Osteocyte (in vitro differentiated cells): Measurements from ENCODE around the gene REC114. TPM values are rescaled to one million over a fixed set of nuclear protein-coding genes. Genes with fewer than 3 reads are reported as not detected.

Source experiments
- DNase-seq: peaks from one replicate; pipeline ENCODE4 v3.0.0; 2021; ENCODE audit warnings: mixed read lengths; ENCODE audit not compliant: unreplicated experiment; ENCODE audit errors: extremely low spot score
- H3K27ac Mint-ChIP-seq: one replicate; pipeline ENCODE4 v1.8.0; 2021; ENCODE audit warnings: mild to moderate bottlenecking, mixed read lengths; ENCODE audit not compliant: unreplicated experiment
- H3K27me3 Mint-ChIP-seq: one replicate; pipeline ENCODE4 v1.8.0; 2021; ENCODE audit warnings: mixed read lengths; ENCODE audit not compliant: unreplicated experiment
- H3K36me3 Mint-ChIP-seq: one replicate; pipeline ENCODE4 v1.8.0; 2021; ENCODE audit warnings: mixed read lengths; ENCODE audit not compliant: unreplicated experiment
- H3K4me1 Mint-ChIP-seq: one replicate; pipeline ENCODE4 v1.8.0; 2021; ENCODE audit warnings: mixed read lengths; ENCODE audit not compliant: unreplicated experiment
- H3K4me3 Mint-ChIP-seq: one replicate; pipeline ENCODE4 v1.8.0; 2021; ENCODE audit warnings: mild to moderate bottlenecking, moderate library complexity, mixed read lengths; ENCODE audit not compliant: unreplicated experiment
- H3K9me3 Mint-ChIP-seq: one replicate; pipeline ENCODE4 v1.8.0; 2021; ENCODE audit warnings: mixed read lengths; ENCODE audit not compliant: unreplicated experiment
- CTCF ChIP-seq: fragments of 200-600 bp; sonication (generic); IDR thresholded peaks from 2 replicates; pipeline ENCODE4 v1.5.0; 2021; ENCODE audit warnings: antibody characterized with exemption, mild to moderate bottlenecking, moderate library complexity
- total RNA-seq: library from RNA; stranded (reverse); gene quantifications from 2 replicates; pipeline ENCODE4 v1.2.1, GENCODE V29; 2021

Gene REC114
- total RNA-seq, 1 donor from 2014 or later = not detected

DNA sequence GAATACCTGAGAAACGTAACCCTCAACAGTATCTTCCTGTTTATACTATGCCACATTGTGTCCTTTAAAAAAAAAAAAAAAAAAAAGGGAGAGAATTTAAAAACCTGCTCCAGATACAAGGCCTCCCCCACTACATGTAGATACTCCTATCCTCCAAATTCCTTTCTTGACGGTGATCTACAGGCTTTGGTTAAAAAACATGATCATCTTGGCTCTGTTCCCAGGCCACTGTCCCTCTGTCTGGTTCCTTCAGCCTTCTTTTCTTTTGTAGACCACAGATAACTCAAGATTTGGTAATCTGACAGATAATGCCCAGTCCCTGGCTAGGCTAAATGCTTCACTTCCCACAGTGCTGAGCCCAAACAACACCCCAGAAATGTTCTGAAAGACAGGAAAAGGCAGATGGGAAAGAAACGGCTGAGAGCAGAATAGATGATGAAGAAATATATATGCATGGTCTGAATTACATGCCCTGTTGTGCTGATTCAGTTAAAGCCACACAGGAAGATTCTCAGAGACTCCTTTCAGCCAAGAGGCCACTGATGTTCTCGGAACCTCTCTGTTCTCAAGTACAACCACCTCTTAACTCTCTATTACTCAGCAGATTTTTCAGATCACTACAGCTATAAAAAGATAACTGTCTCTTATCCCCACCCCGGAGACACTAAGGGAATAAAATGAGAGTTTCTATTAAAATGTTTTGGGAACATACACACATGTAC, 141.9 kb downstream of the REC114 start:
- TF ChIP-seq CTCF = no peak
- Mint-ChIP-seq H3K4me3 (no peak overlapping the region), H3K27me3 (no peaks in the 10 kb centered on the region), H3K27ac (peak overlapping the region; percentile 58), H3K9me3 (no peaks in the 10 kb centered on the region), H3K36me3 (peaks cover 54% of the 10 kb centered on the region), H3K4me1 (peaks cover 14% of the 10 kb centered on the region)
- no peak for DNase-seq

DNA sequence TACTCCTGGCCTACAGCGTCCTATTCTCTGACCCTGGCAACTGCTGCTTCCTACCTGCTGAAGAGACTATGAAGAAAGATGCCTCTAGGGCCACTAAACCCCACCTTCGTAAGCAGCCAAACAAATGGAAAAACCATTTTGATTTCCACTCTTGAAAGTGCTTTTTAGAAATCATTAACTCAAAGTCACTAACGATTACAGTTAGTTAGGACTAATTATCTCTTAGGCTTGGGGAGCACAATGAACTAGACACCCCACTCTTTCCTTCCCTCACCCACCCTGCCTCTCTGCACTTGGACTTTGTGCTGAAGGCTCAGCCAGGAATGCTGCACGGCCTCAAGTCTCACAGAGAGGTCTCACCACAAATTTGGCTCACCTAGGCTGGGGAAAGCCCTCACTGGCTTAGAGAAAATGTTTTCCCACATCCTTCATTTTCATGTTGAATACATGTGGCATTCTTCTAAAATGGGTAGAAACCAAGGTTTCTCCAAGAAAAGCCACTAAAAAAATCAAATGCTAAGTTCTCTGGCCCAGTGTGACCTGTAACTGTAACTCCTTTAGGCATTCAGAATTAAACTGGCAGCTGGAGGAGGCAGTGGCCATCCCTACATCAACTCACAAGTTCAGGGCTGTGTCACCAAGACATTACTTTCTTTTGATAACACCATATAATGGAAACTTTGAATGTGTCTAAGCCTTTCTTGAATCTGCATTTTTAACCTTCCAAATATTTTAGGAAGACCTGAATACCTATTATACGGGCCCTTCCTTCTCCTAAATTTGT, 143.1 kb downstream of the REC114 start:
- TF ChIP-seq CTCF = no peak
- H3K4me3 Mint-ChIP-seq = no peak overlapping the region
- no peaks in the 10 kb centered on the region for H3K27me3 Mint-ChIP-seq
- DNase-seq = no peak
- H3K36me3 Mint-ChIP-seq = peaks cover 56% of the 10 kb centered on the region
- H3K9me3 Mint-ChIP-seq = no peaks in the 10 kb centered on the region
- H3K27ac Mint-ChIP-seq = peak overlapping the region; percentile 67
- H3K4me1 Mint-ChIP-seq = peaks cover 14% of the 10 kb centered on the region

- H3K36me3 Mint-ChIP-seq = peaks cover 40% of the 10 kb centered on the region
- no peak for DNase-seq
- H3K27ac Mint-ChIP-seq = no peak overlapping the region
- H3K9me3 Mint-ChIP-seq = no peaks in the 10 kb centered on the region
- H3K4me1 Mint-ChIP-seq = peaks cover 18% of the 10 kb centered on the region
- H3K27me3 Mint-ChIP-seq = no peaks in the 10 kb centered on the region
- no peak for TF ChIP-seq CTCF
- H3K4me3 Mint-ChIP-seq = no peak overlapping the region
These were observed 146.8 kb downstream of the REC114 start for GRCh38 chr15:73589766-73590165.

DNA sequence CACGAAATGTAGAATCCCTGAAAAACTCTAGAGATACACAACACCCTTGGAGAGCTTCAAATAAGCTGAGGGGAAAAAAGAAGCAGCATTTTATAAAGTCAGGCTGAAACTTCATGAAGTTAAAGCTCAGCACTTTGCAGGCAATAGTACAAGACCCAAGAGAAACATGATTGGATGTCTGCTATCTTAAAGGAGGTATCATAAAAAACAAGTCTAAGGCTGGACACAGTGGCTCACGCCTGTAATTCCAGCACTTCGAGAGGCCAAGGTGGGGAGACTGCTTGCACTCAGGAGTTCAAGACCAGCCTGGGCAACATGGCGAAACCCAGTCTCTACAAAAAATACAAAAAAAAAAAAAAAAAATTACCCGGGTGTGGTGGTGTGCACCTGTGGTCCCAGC, 147.3 kb downstream of the REC114 start:
- H3K4me3 Mint-ChIP-seq = no peak overlapping the region
- peaks cover 37% of the 10 kb centered on the region for H3K36me3 Mint-ChIP-seq
- TF ChIP-seq CTCF = no peak
- H3K27me3 Mint-ChIP-seq = no peaks in the 10 kb centered on the region
- no peaks in the 10 kb centered on the region for H3K9me3 Mint-ChIP-seq
- no peak for DNase-seq
- peaks cover 16% of the 10 kb centered on the region for H3K4me1 Mint-ChIP-seq
- H3K27ac Mint-ChIP-seq = no peak overlapping the region
